Epithelial cell of proximal tubule (primary cell): ENCODE measurements around the gene TTC9B. TPM values are rescaled to one million over a fixed set of nuclear protein-coding genes. Genes with fewer than 3 reads are reported as not detected.

Experiments
- DNase-seq: peaks from one replicate; pipeline ENCODE4 v3.0.0-alpha.2; 2011; ENCODE audit warnings: low read depth
- H3K4me3 ChIP-seq: 2 replicates; pipeline ENCODE4 v1.5.1; 2011; ENCODE audit warnings: low read depth, mild to moderate bottlenecking, low read length
- total RNA-seq: library from RNA; depleted of rRNA; stranded (reverse); fragments of >200 nt; gene quantifications from 2 replicates; pipeline ENCODE4 v1.2.3, GENCODE V29; 2015
- TF ChIP-seq, protein P1 (sequence below): conservative IDR thresholded peaks from 2 replicates; pipeline ENCODE4 v1.5.1; 2012; ENCODE audit warnings: low read depth, mild to moderate bottlenecking, low read length

The TTC9B gene
- total RNA-seq, 1 donor from 2014 or later: not detected

DNA sequence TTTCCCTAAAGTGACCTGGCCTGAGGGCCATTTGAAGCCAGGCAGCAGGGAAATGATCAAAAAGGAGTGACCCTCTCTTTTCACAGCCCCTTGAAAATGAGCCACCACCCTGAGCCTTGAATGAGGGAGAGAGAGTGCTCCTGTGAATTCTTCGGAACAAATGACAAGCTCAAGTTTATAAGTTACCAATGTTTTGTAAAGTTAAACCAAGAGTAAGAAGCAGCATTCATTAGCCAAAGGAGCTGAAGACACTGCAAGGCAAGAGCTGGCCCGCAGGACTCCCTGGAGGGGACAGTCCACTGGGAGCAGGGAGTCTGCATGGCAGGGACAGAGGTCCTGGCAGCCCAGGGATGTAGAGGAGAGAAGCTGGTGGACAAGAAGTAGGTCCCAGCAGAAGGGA, 25.0 kb upstream of the TTC9B start:
- H3K4me3 ChIP-seq: no peak overlapping the region
- no peak for DNase-seq

DNA sequence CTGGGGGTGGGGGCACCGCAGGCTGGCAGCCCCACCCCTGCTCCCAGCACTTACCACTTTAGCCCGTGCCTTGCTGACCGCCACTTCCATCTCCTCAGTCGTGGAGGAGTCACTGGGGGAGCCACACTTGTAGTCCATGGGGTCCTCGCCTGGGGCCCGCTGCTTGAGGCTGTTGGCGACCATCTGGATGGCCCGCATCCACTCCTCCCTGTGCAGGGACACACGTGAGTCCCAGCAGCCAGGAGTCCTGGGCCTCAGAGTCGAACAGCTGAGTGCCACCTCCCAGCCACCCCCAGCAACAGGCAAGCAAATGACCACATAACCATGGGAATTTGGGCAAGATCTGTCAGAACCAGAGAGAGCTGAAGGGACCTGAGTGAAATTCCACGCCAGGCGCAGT, 24.3 kb upstream of the TTC9B start:
- no peak for DNase-seq
- H3K4me3 ChIP-seq: no peak overlapping the region
- TF ChIP-seq, protein P1, sequence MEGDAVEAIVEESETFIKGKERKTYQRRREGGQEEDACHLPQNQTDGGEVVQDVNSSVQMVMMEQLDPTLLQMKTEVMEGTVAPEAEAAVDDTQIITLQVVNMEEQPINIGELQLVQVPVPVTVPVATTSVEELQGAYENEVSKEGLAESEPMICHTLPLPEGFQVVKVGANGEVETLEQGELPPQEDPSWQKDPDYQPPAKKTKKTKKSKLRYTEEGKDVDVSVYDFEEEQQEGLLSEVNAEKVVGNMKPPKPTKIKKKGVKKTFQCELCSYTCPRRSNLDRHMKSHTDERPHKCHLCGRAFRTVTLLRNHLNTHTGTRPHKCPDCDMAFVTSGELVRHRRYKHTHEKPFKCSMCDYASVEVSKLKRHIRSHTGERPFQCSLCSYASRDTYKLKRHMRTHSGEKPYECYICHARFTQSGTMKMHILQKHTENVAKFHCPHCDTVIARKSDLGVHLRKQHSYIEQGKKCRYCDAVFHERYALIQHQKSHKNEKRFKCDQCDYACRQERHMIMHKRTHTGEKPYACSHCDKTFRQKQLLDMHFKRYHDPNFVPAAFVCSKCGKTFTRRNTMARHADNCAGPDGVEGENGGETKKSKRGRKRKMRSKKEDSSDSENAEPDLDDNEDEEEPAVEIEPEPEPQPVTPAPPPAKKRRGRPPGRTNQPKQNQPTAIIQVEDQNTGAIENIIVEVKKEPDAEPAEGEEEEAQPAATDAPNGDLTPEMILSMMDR: no peak

More for the DNA sequence above, 25.0 kb upstream of the TTC9B start:
- TF ChIP-seq, protein P1: no peak

DNA sequence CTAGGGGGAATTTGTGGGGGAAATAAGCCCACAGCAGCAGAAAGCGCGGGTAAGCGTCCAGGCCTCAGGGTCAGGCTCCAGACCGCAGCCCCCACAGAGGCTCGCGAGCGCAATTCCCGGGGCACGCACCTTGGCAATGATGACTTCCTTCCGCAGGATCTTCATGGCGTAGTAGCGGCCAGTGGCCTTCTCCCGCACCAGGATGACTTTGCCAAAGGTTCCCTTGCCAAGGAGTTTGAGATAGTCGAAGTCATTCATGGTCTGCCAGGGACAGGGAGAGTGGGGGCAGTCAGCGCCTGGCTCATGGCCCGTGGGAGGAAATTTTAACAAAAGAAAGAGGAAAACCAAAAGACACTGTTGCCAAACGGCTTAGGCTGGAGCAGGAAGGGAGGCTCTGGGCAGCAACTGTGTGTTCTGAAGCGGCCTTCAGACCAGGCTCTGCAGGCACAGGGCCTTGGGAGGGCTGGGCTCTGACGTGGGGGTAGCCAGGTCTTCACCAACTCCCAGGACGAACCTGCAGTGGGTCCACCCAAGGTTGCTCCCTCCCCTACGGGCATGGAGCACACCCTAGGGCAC, 23.7 kb upstream of the TTC9B start:
- no peak for DNase-seq
- TF ChIP-seq, protein P1: no peak
- H3K4me3 ChIP-seq: no peak overlapping the region

DNA sequence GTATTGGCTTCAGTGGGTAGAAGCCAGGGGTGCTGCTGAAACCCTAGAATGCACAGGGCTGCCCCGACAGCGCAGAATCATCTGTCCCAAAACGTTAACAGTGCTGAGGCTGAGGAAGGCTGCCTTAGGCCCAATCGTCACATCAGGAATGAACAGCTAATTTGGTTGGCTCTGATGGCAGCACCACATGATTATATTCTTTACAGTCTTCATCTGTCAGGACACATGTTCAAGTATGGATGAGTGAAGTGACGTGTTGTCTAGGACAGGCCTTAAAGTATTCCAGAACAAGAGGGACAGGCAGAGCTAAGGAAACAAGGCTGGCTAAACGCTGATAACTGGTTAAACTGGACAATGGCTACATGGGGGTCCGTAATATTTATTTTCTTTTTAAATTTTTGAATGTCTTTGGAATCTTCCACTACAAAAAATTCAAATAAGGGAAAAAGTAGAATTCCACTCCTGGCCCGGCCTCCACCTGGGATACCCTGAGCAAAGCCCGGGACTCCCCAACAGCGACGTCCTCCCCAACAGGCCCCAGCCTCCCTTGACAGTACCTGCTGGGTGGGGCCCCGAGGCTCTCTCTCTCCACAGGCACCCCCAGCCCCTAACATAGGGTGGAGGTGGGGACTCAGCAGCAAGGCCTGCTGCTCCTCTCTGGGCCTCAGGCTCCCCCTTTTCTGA, 23.1 kb upstream of the TTC9B start:
- TF ChIP-seq, protein P1: no peak

DNA sequence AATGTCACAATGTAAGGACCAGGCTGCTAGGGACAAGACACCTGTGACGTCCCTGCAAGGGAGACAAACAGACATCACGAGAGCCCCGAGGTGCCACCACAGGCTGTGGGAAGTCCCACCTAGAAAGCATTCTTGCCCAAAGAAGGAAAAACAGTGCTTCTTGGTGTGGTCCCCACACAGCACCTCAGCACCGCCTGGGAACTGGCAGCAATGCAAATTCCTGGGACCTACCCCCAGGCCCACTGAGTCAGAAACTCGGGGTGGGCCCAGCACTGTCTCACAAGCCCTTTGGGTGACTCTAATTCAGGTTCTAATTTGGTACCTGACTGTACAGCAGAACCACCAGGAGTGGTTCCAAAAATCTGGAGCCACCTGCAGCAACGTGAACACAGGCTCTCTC, 22.1 kb upstream of the TTC9B start:
- no peak for DNase-seq
- no peak overlapping the region for H3K4me3 ChIP-seq
- TF ChIP-seq, protein P1: no peak

More for the DNA sequence above, 23.1 kb upstream of the TTC9B start:
- H3K4me3 ChIP-seq: no peak overlapping the region
- DNase-seq: no peak

DNA sequence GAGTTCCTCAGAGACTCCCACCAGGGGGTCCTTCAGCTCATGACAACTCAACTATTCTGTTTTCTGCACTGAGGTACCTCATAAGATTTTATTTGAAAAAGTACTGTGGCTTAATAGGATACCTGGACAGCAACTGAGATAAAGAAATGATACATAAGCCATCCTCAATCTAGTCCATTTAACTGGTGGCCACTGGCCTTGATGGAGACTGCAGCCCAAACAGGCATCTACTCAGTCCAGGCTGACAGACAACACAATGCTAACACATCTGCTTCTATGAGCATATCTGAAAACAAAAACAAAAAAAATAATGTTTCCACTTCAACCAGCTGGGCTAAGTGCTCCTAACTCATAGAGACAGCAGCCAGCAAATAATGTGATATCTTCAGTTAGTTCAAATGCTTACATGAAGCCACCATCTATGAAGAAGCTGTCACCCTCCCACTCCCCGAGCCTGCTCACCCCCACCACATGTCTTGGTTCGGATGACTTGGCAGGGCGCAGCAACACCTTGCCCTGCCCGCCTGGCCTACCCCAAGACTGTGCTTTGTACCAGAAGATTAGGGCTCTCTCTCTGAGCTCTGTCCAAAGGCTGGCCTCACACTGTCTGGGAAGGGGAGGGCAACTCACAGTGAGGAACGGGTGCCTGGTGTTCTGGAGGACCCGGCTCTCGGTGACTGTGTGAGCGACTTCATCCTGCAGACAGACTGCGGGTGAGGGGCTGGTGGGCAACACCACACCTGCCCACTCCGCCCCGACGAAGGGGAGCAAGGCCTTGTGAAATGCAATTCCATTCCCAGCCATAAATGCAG, 21.4 kb upstream of the TTC9B start:
- DNase-seq: no peak
- TF ChIP-seq, protein P1: no peak
- H3K4me3 ChIP-seq: no peak overlapping the region
